ENCODE measurements around the gene FOXJ1.
A peak's percentile ranks its signal among the peaks of the same experiment; 100 is the strongest.

FOXJ1 gene

DNA sequence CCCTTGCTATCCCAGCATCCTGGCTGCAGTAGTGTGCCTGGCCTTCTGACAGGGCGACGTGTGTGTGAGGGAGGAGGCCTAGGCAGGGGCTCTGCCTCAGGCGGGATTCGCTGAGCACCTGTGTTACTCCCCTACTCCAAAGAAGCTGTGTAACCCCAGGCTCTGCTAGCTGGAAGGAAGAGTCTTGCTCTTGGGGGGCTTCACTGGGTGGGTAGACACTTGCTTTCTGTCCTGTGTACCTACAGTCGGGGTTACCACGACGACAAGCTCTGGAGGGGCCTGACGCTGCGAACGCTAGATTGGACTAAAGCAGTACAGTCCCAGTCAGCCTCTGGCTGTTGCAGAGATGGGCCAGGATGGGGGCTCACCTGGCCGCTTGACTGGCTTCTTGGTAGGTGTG lies 47.0 kb downstream of the FOXJ1 start:
- Histone ChIP-seq H4K20me1 (ENCODE audit: insufficient read depth, low read length) (no peaks in the 10 kb centered on the region), H2AFZ (ENCODE audit: low read depth, low read length) (no peak overlapping the region), H3K27ac (ENCODE audit: low read length) (no peak overlapping the region), H3K4me1 (ENCODE audit: insufficient read depth, low read length) (no peaks in the 10 kb centered on the region), H3K9ac (ENCODE audit: low read depth, low read length) (no peak overlapping the region), H3K79me2 (ENCODE audit: insufficient read depth, low read length) (no peaks in the 10 kb centered on the region), H3K9me3 (ENCODE audit: insufficient read depth, low read length, severe bottlenecking) (no peaks in the 10 kb centered on the region), H3K36me3 (ENCODE audit: insufficient read depth, low read length) (peaks cover 86% of the 10 kb centered on the region), H3K27me3 (ENCODE audit: insufficient read depth, low read length, poor library complexity) (no peaks in the 10 kb centered on the region), H3K4me2 (ENCODE audit: insufficient read depth, low read length) (no peak overlapping the region), H3K4me3 (ENCODE audit: low read depth in 1 of 2, low read length in 2 of 2) (no peak overlapping the region)
- TF ChIP-seq, protein P1, sequence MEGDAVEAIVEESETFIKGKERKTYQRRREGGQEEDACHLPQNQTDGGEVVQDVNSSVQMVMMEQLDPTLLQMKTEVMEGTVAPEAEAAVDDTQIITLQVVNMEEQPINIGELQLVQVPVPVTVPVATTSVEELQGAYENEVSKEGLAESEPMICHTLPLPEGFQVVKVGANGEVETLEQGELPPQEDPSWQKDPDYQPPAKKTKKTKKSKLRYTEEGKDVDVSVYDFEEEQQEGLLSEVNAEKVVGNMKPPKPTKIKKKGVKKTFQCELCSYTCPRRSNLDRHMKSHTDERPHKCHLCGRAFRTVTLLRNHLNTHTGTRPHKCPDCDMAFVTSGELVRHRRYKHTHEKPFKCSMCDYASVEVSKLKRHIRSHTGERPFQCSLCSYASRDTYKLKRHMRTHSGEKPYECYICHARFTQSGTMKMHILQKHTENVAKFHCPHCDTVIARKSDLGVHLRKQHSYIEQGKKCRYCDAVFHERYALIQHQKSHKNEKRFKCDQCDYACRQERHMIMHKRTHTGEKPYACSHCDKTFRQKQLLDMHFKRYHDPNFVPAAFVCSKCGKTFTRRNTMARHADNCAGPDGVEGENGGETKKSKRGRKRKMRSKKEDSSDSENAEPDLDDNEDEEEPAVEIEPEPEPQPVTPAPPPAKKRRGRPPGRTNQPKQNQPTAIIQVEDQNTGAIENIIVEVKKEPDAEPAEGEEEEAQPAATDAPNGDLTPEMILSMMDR (IDR thresholded peaks at IDR 0.05; ENCODE audit: borderline replicate concordance, extremely low read depth, low read length, poor library complexity, severe bottlenecking) = no peak
- TF ChIP-seq EZH2 (IDR thresholded peaks at IDR 0.05; ENCODE audit: borderline replicate concordance, low read depth, low read length, severe bottlenecking) = no peak
- ATAC-seq (ENCODE audit: insufficient read depth, low read depth) (no peak), DNase-seq (no peak)

DNA sequence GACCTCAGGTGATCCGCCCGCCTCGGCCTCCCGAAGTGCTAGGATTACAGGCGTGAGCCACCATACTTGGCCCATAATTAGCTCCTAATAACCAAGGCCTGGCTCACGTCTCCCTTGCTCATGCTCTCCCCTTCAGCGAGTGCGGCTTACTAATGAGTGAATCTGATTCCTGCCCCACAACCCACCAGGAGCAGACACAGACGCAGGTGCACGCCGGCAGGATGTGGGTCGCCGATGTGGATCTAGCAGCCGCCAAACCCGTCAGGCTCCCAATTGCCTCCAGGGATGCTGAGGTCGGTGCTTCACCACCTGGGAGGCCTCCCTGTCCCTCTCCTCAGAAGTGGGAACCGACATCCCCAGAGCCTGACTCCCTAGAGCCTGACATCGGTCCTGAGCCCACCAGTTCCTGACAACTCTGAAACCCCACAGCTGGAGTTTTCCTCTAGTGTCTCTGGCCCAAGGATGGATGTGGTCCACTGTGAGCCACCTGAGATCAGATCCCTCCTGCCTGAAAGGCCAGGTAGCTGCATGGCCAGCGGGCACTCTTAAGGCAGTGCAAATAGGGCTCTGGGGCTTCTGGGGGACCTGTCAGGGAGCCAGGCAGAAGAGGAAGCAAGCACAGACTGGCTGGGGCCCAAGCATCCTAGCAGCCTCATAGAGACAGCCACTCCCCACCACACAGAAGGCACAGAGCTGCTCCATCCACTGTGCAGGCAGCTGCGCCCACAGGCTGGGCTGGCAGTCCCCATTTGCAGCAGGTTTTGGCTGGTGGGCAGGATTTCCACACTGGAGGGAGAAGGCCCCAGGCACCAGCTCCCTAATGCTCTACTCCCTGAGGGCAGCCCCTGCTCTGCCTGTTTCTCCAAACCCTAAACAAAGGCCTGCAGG lies 48.3 kb downstream of the FOXJ1 start:
- DNase-seq = no peak
- Histone ChIP-seq H3K9me3 (ENCODE audit: insufficient read depth, low read length, severe bottlenecking) (no peaks in the 10 kb centered on the region), H3K27ac (ENCODE audit: low read length) (no peak overlapping the region; the same call in 1 of the 2 replicates), H3K9ac (ENCODE audit: low read depth, low read length) (no peak overlapping the region), H3K36me3 (ENCODE audit: insufficient read depth, low read length) (peaks cover 92% of the 10 kb centered on the region), H4K20me1 (ENCODE audit: insufficient read depth, low read length) (no peaks in the 10 kb centered on the region), H3K4me3 (ENCODE audit: low read depth in 1 of 2, low read length in 2 of 2) (no peak overlapping the region), H2AFZ (ENCODE audit: low read depth, low read length) (no peak overlapping the region), H3K4me2 (ENCODE audit: insufficient read depth, low read length) (no peak overlapping the region), H3K27me3 (ENCODE audit: insufficient read depth, low read length, poor library complexity) (no peaks in the 10 kb centered on the region), H3K4me1 (ENCODE audit: insufficient read depth, low read length) (no peaks in the 10 kb centered on the region), H3K79me2 (ENCODE audit: insufficient read depth, low read length) (no peaks in the 10 kb centered on the region)
- ATAC-seq (ENCODE audit: insufficient read depth, low read depth) = peak; percentile 20; the same call in 1 of the 3 replicates
- TF ChIP-seq, protein P1 (IDR thresholded peaks at IDR 0.05; ENCODE audit: borderline replicate concordance, extremely low read depth, low read length, poor library complexity, severe bottlenecking) = no peak
- no peak for TF ChIP-seq EZH2 (IDR thresholded peaks at IDR 0.05; ENCODE audit: borderline replicate concordance, low read depth, low read length, severe bottlenecking)

DNA sequence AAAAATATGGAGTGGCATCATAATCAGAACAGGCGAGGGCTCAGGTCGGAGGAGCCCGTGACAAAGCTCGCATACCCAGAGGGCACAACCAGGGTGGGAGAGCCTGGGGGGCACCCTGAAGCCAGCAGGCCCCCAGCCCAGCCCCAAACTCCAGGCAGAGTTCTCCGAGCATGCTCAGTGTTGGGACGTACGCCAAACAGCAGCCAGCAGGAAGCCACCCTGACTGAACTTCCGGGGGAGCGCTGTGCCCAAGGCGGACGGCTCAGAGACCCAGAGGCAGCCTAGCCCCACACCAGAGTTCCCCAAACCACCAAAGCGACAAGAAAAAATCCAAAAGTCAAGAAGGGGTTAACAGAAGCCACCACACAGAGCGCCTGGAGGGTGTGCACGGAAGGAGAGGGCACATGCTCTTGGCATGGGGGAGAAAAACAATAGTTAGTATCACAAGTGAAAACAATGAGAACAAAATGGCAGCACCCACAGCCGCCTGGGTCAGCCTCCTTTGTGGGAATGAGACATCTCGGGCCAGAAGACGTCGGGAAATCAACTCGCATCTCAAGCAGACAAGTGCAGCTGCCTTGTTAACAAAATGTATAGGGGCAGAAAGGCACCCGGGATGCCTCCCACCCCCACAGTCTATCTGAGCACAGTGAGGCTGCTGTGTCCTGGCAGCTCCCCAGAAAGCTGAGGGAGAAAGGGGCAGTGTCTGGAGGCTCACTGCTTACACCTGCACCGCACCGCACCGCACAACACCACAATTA lies 49.3 kb downstream of the FOXJ1 start:
- peaks cover 92% of the 10 kb centered on the region for H3K36me3 ChIP-seq (ENCODE audit: insufficient read depth, low read length)
- TF ChIP-seq, protein P1 (IDR thresholded peaks at IDR 0.05; ENCODE audit: borderline replicate concordance, extremely low read depth, low read length, poor library complexity, severe bottlenecking) = no peak
- no peak for TF ChIP-seq EZH2 (IDR thresholded peaks at IDR 0.05; ENCODE audit: borderline replicate concordance, low read depth, low read length, severe bottlenecking)
- H2AFZ ChIP-seq (ENCODE audit: low read depth, low read length) = no peak overlapping the region
- ATAC-seq (ENCODE audit: insufficient read depth, low read depth) (no peak), DNase-seq (no peak)
- H3K9ac ChIP-seq (ENCODE audit: low read depth, low read length) = no peak overlapping the region
- H3K9me3 ChIP-seq (ENCODE audit: insufficient read depth, low read length, severe bottlenecking) = no peaks in the 10 kb centered on the region
- H3K27ac ChIP-seq (ENCODE audit: low read length) = no peak overlapping the region; the same call in 1 of the 2 replicates
- no peaks in the 10 kb centered on the region for H3K79me2 ChIP-seq (ENCODE audit: insufficient read depth, low read length)
- no peaks in the 10 kb centered on the region for H3K27me3 ChIP-seq (ENCODE audit: insufficient read depth, low read length, poor library complexity)
- no peak overlapping the region for H3K4me2 ChIP-seq (ENCODE audit: insufficient read depth, low read length)
- H3K4me1 ChIP-seq (ENCODE audit: insufficient read depth, low read length) = no peaks in the 10 kb centered on the region
- no peaks in the 10 kb centered on the region for H4K20me1 ChIP-seq (ENCODE audit: insufficient read depth, low read length)
- H3K4me3 ChIP-seq (ENCODE audit: low read depth in 1 of 2, low read length in 2 of 2) = no peak overlapping the region
